ENCODE results near the gene FAM187B. TPM values are rescaled to one million over a fixed set of nuclear protein-coding genes. Genes with fewer than 3 reads are reported as not detected.
A peak's percentile ranks its signal among the peaks of the same experiment; 100 is the strongest.
"Not testable (repeated sequence)": the region's sequence is repeated elsewhere in the genome, so short reads cannot be mapped to it uniquely, and the experiment has no call there.

Gene FAM187B
- total and polyA plus RNA-seq, 8 donors, result not detected

DNA sequence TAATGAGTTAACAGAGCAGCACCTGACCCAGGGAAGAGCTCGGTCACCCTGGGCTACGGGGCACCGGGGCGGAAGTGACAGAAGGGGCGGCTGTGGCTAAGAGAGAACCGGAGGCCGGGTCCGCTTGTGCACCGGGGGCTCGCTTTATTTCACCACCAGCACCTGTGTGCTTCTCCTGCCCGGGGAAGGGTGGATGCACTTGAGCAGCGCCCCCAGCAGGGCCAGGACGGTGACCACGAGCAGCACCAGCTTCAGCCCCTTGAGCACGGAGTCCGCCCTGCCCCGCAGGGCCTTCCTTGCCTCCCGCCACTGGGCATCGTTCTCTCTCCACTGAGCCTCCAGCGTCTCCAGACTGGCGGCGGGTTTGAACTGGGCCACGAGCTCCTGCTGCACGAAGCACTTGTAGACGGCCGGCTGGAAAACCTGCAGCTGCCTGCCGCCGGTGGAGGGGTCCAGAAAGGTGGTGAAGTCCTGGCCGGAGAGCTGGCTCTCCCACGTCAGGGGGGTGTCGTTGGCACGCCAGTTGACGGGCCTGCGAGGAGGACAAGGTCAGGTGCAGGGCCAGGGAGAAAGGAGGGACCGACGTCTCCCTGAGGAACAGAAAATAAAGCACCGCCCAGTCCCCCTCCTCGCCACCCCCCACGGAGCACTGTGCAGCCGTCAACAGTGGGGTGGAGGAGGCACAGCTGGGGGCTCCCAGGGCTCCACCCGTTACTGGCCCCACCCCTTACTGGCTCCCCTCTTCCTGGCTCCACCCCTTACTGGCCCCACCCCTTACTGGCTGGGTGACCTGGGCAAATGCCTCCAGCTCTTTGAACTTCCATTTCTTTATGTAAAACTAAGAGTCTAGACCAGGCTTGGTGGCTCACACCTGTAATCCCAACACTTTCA is 3.6 kb downstream of the FAM187B start:
- no peak for FAIRE-seq
- Histone ChIP-seq H3K9me3 (no peaks in the 10 kb centered on the region), H3K4me3 (no peak overlapping the region), H3K4me1 (no peaks in the 10 kb centered on the region), H3K36me3 (no peaks in the 10 kb centered on the region), H3K27ac (no peak overlapping the region), H3K27me3 (no peaks in the 10 kb centered on the region)
- peak; percentile 31 to 96 (median 79) for ATAC-seq
- DNase-seq, result peak in 4 of 6 donors; percentile 37 to 83 (median 60)
- WGBS, 2 donors, result 51 to 63% methylated on average over 36 to 41 of the region's 41 CpGs
- TF ChIP-seq, protein P1, sequence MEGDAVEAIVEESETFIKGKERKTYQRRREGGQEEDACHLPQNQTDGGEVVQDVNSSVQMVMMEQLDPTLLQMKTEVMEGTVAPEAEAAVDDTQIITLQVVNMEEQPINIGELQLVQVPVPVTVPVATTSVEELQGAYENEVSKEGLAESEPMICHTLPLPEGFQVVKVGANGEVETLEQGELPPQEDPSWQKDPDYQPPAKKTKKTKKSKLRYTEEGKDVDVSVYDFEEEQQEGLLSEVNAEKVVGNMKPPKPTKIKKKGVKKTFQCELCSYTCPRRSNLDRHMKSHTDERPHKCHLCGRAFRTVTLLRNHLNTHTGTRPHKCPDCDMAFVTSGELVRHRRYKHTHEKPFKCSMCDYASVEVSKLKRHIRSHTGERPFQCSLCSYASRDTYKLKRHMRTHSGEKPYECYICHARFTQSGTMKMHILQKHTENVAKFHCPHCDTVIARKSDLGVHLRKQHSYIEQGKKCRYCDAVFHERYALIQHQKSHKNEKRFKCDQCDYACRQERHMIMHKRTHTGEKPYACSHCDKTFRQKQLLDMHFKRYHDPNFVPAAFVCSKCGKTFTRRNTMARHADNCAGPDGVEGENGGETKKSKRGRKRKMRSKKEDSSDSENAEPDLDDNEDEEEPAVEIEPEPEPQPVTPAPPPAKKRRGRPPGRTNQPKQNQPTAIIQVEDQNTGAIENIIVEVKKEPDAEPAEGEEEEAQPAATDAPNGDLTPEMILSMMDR (IDR thresholded peaks at IDR 0.05), result no peak
- intact Hi-C loops (cut with DNase I), result no loop called here

DNA sequence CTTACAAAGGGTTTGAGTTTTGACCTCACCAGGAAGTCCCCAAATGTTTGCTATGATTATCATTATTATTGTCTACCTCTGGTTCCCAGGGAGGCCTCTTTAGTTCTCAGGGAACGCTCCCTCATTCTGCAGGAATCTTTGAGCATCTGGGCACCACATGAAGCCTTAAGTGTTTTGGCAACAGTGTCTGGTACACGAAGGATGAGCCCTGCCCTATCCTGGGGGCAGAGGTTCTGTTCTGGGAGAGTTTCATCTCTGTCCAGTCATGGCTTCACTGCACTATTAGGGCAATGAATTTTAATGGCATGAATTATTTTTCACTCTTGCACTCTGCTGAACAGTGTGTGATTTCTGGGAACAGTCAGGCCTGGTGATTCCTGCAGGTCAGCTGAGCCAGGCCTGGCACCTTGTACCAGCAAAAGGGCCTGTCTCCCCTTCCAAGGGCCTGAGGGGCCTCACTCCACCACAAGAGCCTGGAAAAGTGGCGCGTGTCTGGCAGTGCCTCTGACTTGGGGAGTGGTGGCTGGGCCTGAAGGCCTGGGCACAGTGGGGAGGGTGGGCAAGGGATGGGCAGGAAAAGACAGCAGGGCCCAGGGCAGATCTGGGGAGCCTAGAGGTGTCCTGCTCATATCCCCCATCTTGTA is 4.6 kb downstream of the FAM187B start:
- Histone ChIP-seq H3K27me3 (no peaks in the 10 kb centered on the region), H3K4me1 (no peaks in the 10 kb centered on the region), H3K4me3 (no peak overlapping the region), H3K36me3 (no peaks in the 10 kb centered on the region), H3K9me3 (no peaks in the 10 kb centered on the region), H3K27ac (no peak overlapping the region)
- ATAC-seq, result no peak
- FAIRE-seq, result no peak
- intact Hi-C loops (cut with DNase I), result no loop called here
- DNase-seq, result no peak
- WGBS, 2 donors, result 89 to 93% methylated on average over 4 of the region's 4 CpGs
- TF ChIP-seq, protein P1 (IDR thresholded peaks at IDR 0.05), result no peak

DNA sequence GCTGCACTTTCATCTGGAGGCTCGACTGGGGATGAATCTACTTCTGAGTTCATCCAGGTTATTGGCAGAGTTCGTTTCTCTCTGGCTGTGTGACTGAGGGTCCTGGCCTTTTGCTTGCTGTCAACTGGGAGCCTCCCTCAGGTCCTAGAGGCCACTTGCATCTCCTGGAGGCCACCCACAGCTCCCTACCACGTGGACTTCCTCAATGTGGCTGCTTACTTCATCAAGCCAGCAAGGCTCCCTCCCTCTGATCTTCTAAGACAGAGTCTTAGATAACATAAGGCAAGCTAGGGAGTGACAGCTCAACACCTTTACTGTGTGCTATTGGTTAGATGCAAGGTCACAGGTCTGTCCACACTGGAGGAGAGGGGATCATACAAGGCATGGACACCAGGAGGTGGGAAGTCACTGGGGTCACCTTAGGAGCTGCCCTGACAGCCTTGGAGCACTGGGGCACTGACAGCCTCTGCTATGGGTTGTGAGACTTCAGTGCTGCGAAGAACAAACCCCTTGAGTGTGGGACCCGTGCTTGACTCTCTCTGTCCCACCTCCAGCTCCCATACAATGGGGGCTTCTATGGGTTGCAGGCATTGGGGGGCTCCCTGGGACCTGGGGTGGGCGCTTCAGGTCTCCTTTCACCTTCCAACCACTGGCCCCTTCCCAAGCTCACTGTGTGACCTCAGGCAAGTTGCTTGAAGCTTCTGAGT is 5.3 kb downstream of the FAM187B start:
- FAIRE-seq (no peak), ATAC-seq (no peak), DNase-seq (no peak)
- H3K4me3 ChIP-seq, result no peak overlapping the region
- H3K9me3 ChIP-seq, result no peaks in the 10 kb centered on the region
- no peak overlapping the region for H3K27ac ChIP-seq
- intact Hi-C loops (cut with DNase I), result no loop called here
- TF ChIP-seq, protein P1 (IDR thresholded peaks at IDR 0.05), result no peak
- 63 to 68% methylated on average over 6 of the region's 6 CpGs for WGBS, 2 donors
- H3K27me3 ChIP-seq, result no peaks in the 10 kb centered on the region
- no peaks in the 10 kb centered on the region for H3K36me3 ChIP-seq
- H3K4me1 ChIP-seq, result no peaks in the 10 kb centered on the region

DNA sequence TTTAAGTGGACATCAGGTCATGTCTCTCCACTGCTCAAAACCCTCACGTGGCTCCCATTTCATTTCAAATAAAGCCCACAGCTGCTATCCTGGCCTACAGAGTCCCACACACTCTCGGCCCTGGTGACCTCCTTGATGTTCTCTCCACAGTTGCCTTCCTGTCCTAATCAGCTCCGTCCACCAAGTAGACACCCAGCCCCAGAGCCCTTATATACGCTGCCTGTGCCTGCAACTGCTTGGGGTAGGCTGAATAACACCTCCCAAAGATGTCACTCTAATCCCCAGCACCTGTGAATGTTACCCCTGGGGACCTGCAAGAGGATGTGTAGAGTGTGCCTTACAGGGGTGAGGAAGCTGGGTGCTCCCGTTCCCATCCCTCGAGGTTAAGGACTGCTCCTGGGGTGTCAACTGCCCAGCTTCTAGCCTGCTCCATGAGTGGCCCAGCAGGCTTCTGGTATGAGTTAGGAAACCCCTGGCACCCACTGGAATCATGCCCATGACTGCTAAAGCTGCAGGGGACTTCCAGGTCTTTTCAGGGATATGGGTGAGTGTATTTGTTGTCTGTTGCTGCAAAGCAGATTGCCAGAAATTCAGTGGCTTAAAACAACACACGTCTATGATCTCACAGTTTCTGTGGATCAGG is 6.0 kb downstream of the FAM187B start:
- Histone ChIP-seq H3K4me3 (no peak overlapping the region), H3K36me3 (no peaks in the 10 kb centered on the region), H3K9me3 (no peaks in the 10 kb centered on the region), H3K27me3 (no peaks in the 10 kb centered on the region), H3K27ac (no peak overlapping the region), H3K4me1 (no peaks in the 10 kb centered on the region)
- 82 to 90% methylated on average over 7 of the region's 7 CpGs for WGBS, 2 donors
- DNase-seq (no peak), FAIRE-seq (no peak), ATAC-seq (no peak)
- TF ChIP-seq, protein P1 (IDR thresholded peaks at IDR 0.05), result no peak
- intact Hi-C loops (cut with DNase I), result no loop called here

DNA sequence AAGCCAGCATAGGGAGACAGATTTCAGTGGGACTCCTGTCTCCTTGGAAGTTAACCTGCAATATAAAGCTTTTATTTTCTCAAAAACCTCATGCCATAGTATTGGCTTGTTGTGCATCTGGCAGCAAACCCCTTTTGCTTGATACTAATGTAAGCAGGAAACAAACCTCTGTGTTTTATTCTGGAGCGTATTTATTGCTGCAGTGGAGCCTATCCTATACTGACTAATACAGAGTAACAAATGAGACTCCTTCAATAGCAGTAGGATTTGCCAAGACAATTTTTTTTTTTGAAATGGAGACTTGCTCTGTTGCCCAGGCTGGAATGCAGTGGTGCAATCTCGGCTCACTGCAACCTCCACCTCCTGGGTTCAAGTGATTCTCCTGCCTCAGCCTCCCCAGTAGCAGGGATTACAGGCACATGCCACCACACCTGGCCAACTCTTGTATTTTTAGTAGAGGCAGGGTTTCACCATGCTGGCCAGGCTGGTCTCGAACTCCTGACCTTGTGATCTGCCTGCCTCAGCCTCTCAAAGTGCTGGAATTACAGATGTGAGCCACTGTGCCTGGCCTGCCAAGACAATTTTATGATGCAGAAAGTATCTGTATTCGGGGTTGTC is 7.5 kb downstream of the FAM187B start:
- 90 to 91% methylated on average over 4 of the region's 4 CpGs for WGBS, 2 donors
- H3K27ac ChIP-seq; H3K27me3 ChIP-seq; H3K9me3 ChIP-seq; FAIRE-seq; intact Hi-C loops (cut with DNase I); H3K4me1 ChIP-seq; DNase-seq; H3K4me3 ChIP-seq; ATAC-seq; H3K36me3 ChIP-seq: not testable (repeated sequence)

Measured in pancreas (tissue), 10 donors.